PC-3 (cell line): ENCODE measurements around the gene CWC25.

ENCODE experiments used
- EZH2 ChIP-seq: fragments of 300-600 bp; sonication (generic); IDR thresholded peaks from one replicate; pipeline ENCODE4 v1.6.1; 2017; ENCODE audit warnings: antibody characterized with exemption, mild to moderate bottlenecking, low read length; ENCODE audit not compliant: unreplicated experiment
- EZH2phosphoT487 ChIP-seq: fragments of 300-600 bp; sonication (generic); IDR thresholded peaks from 2 replicates; pipeline ENCODE4 v1.6.1; 2018; ENCODE audit warnings: mild to moderate bottlenecking, antibody characterized with exemption, low read length, borderline replicate concordance
- TF ChIP-seq, protein P1 (sequence below): fragments of 300-600 bp; sonication (generic); conservative IDR thresholded peaks from 2 replicates; pipeline ENCODE4 v1.5.1; 2017; ENCODE audit warnings: antibody characterized with exemption, low read depth, mild to moderate bottlenecking, low read length

DNA sequence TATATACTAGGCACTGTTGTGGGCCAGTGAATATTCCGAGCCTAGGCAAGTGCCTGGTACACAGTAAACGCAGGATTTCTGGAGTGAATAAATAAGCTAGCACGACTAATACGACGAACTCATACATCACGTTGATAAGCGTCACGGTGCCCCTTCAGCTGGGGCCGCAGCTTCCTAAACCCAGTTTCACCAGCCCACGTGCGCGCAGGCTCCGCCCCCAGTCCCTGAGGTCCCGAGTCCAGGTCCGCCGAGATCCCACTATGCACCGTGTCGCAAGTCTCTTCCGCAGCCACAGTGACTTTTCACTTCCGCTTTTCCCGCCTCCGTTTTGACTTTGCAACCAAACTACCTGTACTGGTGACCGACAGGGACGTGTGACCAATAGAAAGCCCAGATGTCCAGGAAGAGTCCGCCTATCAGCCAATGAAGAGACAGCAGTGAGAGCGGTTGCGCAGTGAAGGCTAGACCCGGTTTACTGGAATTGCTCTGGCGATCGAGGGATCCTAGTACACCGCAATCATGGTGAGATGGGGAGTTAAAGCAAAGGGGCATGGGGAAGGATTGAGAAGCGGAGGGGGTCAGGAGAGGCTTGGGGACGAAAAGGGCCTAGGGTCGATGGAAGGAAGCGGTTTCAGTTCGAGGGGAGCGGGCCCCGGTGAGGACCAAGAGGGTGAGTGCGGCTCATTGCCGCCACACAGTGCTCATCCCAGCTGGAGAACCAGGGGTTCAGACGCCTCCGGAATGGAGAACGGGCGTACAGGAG lies 72.6 kb downstream of the CWC25 start, which contains the start of gene PSMB3:
- TF ChIP-seq, protein P1, sequence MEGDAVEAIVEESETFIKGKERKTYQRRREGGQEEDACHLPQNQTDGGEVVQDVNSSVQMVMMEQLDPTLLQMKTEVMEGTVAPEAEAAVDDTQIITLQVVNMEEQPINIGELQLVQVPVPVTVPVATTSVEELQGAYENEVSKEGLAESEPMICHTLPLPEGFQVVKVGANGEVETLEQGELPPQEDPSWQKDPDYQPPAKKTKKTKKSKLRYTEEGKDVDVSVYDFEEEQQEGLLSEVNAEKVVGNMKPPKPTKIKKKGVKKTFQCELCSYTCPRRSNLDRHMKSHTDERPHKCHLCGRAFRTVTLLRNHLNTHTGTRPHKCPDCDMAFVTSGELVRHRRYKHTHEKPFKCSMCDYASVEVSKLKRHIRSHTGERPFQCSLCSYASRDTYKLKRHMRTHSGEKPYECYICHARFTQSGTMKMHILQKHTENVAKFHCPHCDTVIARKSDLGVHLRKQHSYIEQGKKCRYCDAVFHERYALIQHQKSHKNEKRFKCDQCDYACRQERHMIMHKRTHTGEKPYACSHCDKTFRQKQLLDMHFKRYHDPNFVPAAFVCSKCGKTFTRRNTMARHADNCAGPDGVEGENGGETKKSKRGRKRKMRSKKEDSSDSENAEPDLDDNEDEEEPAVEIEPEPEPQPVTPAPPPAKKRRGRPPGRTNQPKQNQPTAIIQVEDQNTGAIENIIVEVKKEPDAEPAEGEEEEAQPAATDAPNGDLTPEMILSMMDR = no peak
- no peak for TF ChIP-seq EZH2phosphoT487
- TF ChIP-seq EZH2 = no peak
